BLaER1 treated with 17β-estradiol and CSF1 and Interleukin-3, amounts not matched to agents 10 nM and 100 nM (cell line): ENCODE measurements around the gene ACSF3.

Experiments used
- H3K27ac ChIP-seq, 11 experiments: shearing (Covaris generic); formaldehyde crosslinking; 2 replicates each; pipeline ENCODE4 v1.8.1; 2022
- H3K27me3 ChIP-seq, 11 experiments: shearing (Covaris generic); formaldehyde crosslinking; 2 replicates each; pipeline ENCODE4 v1.8.1; 2022
- H3K36me3 ChIP-seq, 11 experiments: shearing (Covaris generic); formaldehyde crosslinking; 2 replicates each; pipeline ENCODE4 v1.8.1; 2022
- H3K4me1 ChIP-seq, 10 experiments: shearing (Covaris generic); formaldehyde crosslinking; 2 replicates each; pipeline ENCODE4 v1.8.1; 2022
- H3K4me2 ChIP-seq, 11 experiments: shearing (Covaris generic); formaldehyde crosslinking; 2 replicates each; pipeline ENCODE4 v1.8.1; 2022
- H3K4me3 ChIP-seq, 10 experiments: shearing (Covaris generic); formaldehyde crosslinking; 2 replicates each; pipeline ENCODE4 v1.8.1; 2022
- H3K9ac ChIP-seq, 11 experiments: shearing (Covaris generic); formaldehyde crosslinking; 2 replicates each; pipeline ENCODE4 v1.8.1; 2022
- H3K9me3 ChIP-seq, 11 experiments: shearing (Covaris generic); formaldehyde crosslinking; replicated peaks in 1 of 11; 2 replicates each; pipeline ENCODE4 v1.8.1; 2022
- H4K20me1 ChIP-seq, 11 experiments: shearing (Covaris generic); formaldehyde crosslinking; 2 replicates each; pipeline ENCODE4 v1.8.1; 2022
- Cebpa-rat ChIP-seq, 11 experiments: shearing (Covaris generic); IDR thresholded peaks; 2 replicates each; pipeline ENCODE4 v1.8.1; 2022

Gene ACSF3

DNA sequence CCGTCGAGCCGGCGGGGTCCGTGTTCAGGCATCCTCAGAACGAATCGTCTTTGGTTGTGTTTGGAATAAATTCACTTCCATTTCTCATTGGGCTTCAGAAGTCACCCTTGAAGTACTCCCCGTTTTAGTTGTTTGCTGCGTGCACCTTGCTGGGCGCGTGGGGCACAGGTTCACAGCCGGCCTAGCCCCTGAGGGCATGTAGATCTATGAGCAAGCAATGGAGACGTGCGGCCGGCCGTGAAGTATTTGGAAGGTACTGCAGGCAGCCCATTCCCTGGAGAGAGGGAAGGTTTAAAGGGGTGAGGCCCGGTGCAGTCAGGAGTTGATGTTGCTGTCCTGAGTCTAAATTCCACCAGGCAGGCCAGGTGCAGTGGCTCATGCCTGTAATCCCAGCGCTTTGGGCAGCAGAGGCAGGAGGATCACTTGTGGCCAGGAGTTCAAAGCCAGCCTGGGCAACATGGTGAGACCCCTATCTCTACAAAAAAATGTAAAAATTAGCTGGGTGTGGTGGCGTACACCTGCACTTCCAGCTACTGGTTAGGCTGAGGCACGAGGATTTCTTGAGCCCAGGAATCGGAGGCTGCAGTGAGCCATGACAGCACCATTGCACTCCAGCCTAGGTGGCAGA is 714 bp downstream of the ACSF3 start:
- Histone ChIP-seq H3K4me1 (peaks cover 50 to 88% (median 80%) of the 10 kb centered on the region in 10 experiments), H3K36me3 (peaks cover 4 to 21% (median 17%) of the 10 kb centered on the region in 11 experiments; a peak in 15 of 22 replicates)

DNA sequence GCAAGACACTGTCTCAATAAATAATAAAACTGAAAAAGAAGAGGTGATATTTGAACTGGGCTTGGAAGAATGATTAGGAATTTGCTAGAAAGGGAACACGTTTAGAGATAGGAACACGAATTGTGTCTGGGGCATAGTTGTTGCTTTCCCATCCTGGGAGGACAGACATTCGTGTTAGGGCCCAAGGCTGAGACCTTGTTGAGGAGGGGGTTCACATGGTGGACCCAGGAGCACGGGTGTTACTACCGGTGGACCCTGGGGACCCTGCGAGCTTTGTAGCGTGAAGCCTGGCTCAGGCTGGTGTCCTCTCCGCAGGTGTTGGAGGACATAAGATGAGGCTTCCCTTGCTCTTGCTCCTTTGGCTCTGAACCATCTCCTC is 1.2 kb downstream of the ACSF3 start:
- Histone ChIP-seq H3K4me3 (peak overlapping the region; percentile 76 to 99 (median 96)), H3K9me3 (no peaks in the 10 kb centered on the region), H3K9ac (peak overlapping the region; percentile 92 to 99 (median 97)), H3K4me2 (peak overlapping the region; percentile 92 to 100 (median 99)), H3K27me3 (no peaks in the 10 kb centered on the region), H3K36me3 (peaks cover 4 to 25% (median 17%) of the 10 kb centered on the region in 11 experiments; a peak in 15 of 22 replicates), H3K4me1 (peaks cover 55 to 93% (median 85%) of the 10 kb centered on the region in 10 experiments), H4K20me1 (peaks cover 28 to 55% (median 42%) of the 10 kb centered on the region in 11 experiments; a peak in 19 of 22 replicates), H3K27ac (peak overlapping the region in 3 of 11 experiments; percentile 92 to 98 (median 97); a peak in 3 of 22 replicates)
- no peak for TF ChIP-seq Cebpa-rat (IDR thresholded peaks at IDR 0.05)

More for the DNA sequence above, 714 bp downstream of the ACSF3 start:
- Histone ChIP-seq H3K27me3 (no peaks in the 10 kb centered on the region), H4K20me1 (peaks cover 27 to 50% (median 38%) of the 10 kb centered on the region in 11 experiments; a peak in 19 of 22 replicates), H3K4me2 (peak overlapping the region; percentile 92 to 100 (median 99)), H3K4me3 (peak overlapping the region; percentile 76 to 99 (median 96)), H3K9me3 (no peaks in the 10 kb centered on the region), H3K27ac (peak overlapping the region; percentile 84 to 98 (median 92)), H3K9ac (peak overlapping the region; percentile 92 to 99 (median 97))
- TF ChIP-seq Cebpa-rat (IDR thresholded peaks at IDR 0.05): no peak

DNA sequence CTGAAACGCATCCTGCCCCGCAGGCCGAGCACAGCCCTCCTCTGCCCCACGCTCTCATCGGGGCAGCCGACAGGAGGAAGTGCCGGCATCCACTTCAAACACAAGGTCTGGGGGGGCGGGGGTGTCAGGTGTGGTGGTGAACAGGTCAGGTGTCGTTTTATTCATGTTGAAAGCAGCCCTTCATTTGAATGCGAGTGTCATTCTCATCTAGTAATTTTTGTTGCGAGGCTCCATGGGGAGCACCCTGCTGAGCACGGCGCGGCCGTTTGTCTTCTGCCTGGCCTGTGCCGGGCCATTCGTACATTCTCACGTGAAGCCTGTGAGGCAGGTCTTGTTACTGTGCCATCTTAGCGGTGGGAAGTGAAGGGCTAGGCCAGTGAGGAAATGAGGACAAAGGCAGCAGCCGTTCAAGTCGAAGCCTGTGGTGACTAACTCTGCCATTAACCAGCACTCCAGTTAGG is 1.9 kb downstream of the ACSF3 start:
- peak overlapping the region in 4 of 11 experiments; percentile 10 to 51 (median 20); a peak in 5 of 22 replicates for H3K9ac ChIP-seq
- peak overlapping the region; percentile 77 to 100 (median 99) for H3K4me2 ChIP-seq
- H3K4me3 ChIP-seq: no peak overlapping the region
- no peaks in the 10 kb centered on the region for H3K27me3 ChIP-seq
- peaks cover 29 to 62% (median 49%) of the 10 kb centered on the region in 11 experiments; a peak in 20 of 22 replicates for H4K20me1 ChIP-seq
- no peak for TF ChIP-seq Cebpa-rat (IDR thresholded peaks at IDR 0.05)
- H3K9me3 ChIP-seq: no peaks in the 10 kb centered on the region
- H3K27ac ChIP-seq: no peak overlapping the region
- peaks cover 62 to 93% (median 87%) of the 10 kb centered on the region in 10 experiments for H3K4me1 ChIP-seq
- H3K36me3 ChIP-seq: peaks cover 5 to 31% (median 19%) of the 10 kb centered on the region in 11 experiments; a peak in 17 of 22 replicates

DNA sequence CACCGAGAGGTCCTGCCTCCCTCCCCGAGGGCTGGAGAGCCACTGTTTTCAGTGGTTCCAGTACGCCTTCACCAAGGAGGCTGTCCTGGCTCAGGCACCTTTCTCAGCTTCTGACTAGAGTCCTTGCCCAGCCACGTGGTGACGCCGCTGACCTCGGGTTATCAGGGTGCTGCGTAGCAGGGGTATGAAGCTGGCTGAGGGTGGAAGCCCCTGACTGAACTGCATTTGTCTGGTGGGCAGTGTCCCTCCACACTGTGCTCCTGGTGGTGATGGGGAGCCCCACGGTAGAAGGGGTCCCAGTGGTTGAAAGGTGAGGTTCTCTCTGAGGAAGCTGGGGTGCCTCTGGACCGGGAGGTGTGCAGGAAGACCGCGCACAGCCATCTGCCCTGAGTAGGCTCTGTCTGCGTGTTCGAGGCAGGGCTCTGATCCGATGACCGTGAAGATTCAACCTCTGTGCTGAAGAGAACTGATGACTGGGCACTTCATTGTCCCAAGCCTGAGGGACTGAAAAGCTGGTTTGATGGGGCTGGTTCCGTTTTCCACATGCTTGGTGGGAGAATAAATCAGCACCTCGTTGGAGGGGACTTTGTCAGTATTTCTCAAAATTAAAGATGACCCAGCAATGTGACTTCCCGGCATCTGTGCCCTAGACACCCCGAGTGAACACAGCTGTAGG is 2.5 kb downstream of the ACSF3 start:
- TF ChIP-seq Cebpa-rat (IDR thresholded peaks at IDR 0.05): no peak
- Histone ChIP-seq H3K4me3 (no peak overlapping the region), H3K9ac (peak overlapping the region in 8 of 11 experiments; percentile 10 to 51 (median 36); a peak in 10 of 22 replicates), H3K27me3 (no peaks in the 10 kb centered on the region), H3K27ac (peak overlapping the region in 1 of 11 experiments; percentile 26; a peak in 1 of 22 replicates), H3K36me3 (peaks cover 9 to 38% (median 26%) of the 10 kb centered on the region in 11 experiments; a peak in 21 of 22 replicates), H3K4me2 (peak overlapping the region; percentile 77 to 100 (median 88); a peak in 21 of 22 replicates), H3K4me1 (peaks cover 68 to 93% (median 90%) of the 10 kb centered on the region in 10 experiments), H3K9me3 (no peaks in the 10 kb centered on the region), H4K20me1 (peaks cover 33 to 69% (median 55%) of the 10 kb centered on the region in 11 experiments; a peak in 20 of 22 replicates)

DNA sequence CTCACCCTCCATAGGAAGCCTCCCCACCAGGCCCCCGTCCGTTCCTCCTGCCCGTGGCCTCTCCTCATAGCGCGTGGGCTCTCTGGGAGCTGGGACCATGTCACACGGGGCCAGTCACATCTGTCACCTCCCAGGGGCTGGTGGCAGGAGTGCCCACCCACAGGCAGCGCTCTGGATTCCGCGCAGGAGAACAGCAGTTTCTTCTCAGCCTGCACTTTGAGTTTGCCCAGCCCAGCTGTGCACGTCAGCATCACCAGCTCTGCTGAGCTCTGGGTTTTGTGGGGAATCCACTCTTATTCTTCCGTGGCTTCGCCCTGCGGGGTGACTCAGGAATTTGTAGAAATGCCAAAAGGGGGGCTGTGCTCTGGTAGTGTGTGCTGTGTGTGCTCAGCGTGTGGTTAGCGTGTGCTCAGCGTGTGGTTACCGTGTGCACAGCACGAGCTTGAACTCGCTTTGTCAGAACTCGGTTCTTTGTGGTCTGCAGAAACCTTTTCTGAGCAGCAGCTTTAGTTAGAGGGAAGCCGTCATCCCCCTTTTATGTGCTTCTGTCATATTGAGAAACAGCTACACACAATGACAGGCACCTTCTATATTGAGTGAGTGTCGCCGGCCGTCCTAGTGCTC is 3.2 kb downstream of the ACSF3 start:
- peak overlapping the region; percentile 77 to 100 (median 88) for H3K4me2 ChIP-seq
- peak overlapping the region in 7 of 11 experiments; percentile 10 to 51 (median 42); a peak in 12 of 22 replicates for H3K9ac ChIP-seq

DNA sequence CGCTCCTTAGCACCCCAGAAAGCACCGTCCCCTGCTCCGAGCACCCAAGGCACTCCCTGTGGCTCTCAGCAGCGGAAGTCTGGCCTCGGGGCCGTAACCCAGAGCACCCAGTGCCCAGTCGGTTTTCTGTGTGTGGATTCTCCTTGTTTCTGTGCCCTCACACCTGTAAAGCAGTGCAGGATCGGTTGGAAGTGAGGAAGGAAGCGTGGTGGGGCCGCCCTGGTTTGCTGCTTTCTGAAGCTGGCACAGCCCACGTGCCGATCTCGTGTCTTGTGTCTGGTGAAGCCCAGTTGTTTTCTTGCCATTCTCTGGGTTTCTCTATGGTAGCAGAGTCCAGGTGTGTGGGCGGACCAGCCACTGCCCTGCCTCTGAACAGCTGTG is 3.7 kb downstream of the ACSF3 start:
- Histone ChIP-seq H3K27ac (peak overlapping the region in 4 of 11 experiments; percentile 16 to 33 (median 23); a peak in 9 of 22 replicates), H3K27me3 (no peaks in the 10 kb centered on the region), H3K4me1 (peaks cover 80 to 93% (median 91%) of the 10 kb centered on the region in 10 experiments), H3K4me3 (no peak overlapping the region), H4K20me1 (peaks cover 42 to 81% (median 67%) of the 10 kb centered on the region in 11 experiments; a peak in 20 of 22 replicates), H3K4me2 (peak overlapping the region; percentile 77 to 100 (median 88)), H3K9ac (peak overlapping the region in 4 of 11 experiments; percentile 18 to 51 (median 46); a peak in 7 of 22 replicates), H3K9me3 (no peaks in the 10 kb centered on the region), H3K36me3 (peaks cover 21 to 50% (median 38%) of the 10 kb centered on the region in 11 experiments; a peak in 21 of 22 replicates)
- no peak for TF ChIP-seq Cebpa-rat (IDR thresholded peaks at IDR 0.05)

More for the DNA sequence above, 3.2 kb downstream of the ACSF3 start:
- Histone ChIP-seq H3K4me3 (no peak overlapping the region), H3K9me3 (no peaks in the 10 kb centered on the region), H3K27me3 (no peaks in the 10 kb centered on the region), H3K36me3 (peaks cover 16 to 45% (median 33%) of the 10 kb centered on the region in 11 experiments; a peak in 21 of 22 replicates), H3K27ac (peak overlapping the region in 4 of 11 experiments; percentile 16 to 33 (median 23); a peak in 7 of 22 replicates), H4K20me1 (peaks cover 40 to 76% (median 62%) of the 10 kb centered on the region in 11 experiments; a peak in 20 of 22 replicates), H3K4me1 (peaks cover 75 to 93% (median 90%) of the 10 kb centered on the region in 10 experiments)
- no peak for TF ChIP-seq Cebpa-rat (IDR thresholded peaks at IDR 0.05)

DNA sequence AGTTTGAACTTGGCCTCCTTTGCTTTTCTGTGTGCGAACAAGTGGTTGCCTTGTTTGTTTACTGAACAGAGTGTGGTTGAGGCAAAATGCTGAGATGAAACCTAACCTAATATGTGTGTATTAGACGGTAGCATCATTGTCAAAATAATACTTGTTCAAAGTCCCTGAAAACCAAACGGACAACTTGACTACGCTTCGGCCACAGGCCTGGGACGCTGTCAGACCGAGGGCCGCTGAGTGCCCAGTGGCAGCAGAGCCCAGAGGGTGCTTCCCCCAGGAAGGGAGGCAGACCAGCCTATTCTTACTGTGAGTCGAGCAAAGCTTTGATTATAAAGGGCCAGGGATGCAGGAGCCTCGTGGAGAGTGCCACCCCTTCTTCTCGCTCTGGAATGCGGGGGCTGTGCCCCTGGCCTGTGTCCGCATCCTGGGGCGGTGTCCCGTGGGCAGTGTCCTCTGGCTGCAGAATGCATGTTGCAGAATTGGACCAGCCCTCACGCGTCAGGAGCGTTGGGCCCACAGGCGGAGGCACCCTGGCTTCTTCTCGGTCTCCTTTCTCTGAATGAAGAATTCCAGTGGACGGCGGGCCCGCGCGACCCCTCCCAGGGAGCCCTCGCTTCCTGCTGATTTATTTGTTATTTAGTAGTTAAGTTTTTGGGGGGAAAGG is 5.2 kb downstream of the ACSF3 start:
- Histone ChIP-seq H3K9ac (peak overlapping the region in 2 of 11 experiments; percentile 43 to 50; a peak in 2 of 22 replicates), H3K4me2 (peak overlapping the region; percentile 77 to 100 (median 88); a peak in 21 of 22 replicates), H3K27ac (peak overlapping the region in 1 of 11 experiments; percentile 27; a peak in 2 of 22 replicates), H3K4me3 (no peak overlapping the region), H3K36me3 (peaks cover 36 to 65% (median 53%) of the 10 kb centered on the region in 11 experiments), H3K27me3 (no peaks in the 10 kb centered on the region), H4K20me1 (peaks cover 45 to 96% (median 82%) of the 10 kb centered on the region in 11 experiments; a peak in 20 of 22 replicates), H3K9me3 (no peaks in the 10 kb centered on the region), H3K4me1 (peaks cover 91 to 97% (median 96%) of the 10 kb centered on the region in 10 experiments)
- no peak for TF ChIP-seq Cebpa-rat (IDR thresholded peaks at IDR 0.05)
